GM23338 (cell line): ENCODE results near the gene ERCC1. TPM values are rescaled to one million over a fixed set of nuclear protein-coding genes. Genes with fewer than 3 reads are reported as not detected.
A peak's percentile ranks its signal among the peaks of the same experiment; 100 is the strongest.

Source experiments
- ATAC-seq: fragments of 200-7000 bp; cut with Tn5 transposase; 3 replicates; pipeline ENCODE4 v1.9.1; 2020
- DNase-seq: peaks from one replicate; pipeline ENCODE4 v3.0.0-alpha.2; 2015; ENCODE audit warnings: low spot score
- H2AFZ ChIP-seq: fragments of 200-600 bp; sonication (generic); 2 replicates; pipeline ENCODE4 v1.8.0; 2016; ENCODE audit warnings: antibody characterized with exemption, mild to moderate bottlenecking, moderate library complexity
- H3F3A ChIP-seq: fragments of 200-600 bp; sonication (generic); replicated peaks from 2 replicates; pipeline ENCODE4 v1.8.0; 2017; ENCODE audit warnings: antibody characterized with exemption, mixed run types, low read depth
- H3K27ac ChIP-seq: fragments of 200-600 bp; sonication (generic); 2 replicates; pipeline ENCODE4 v1.6.1; 2016; ENCODE audit warnings: low read depth
- H3K27me3 ChIP-seq: fragments of 200-600 bp; sonication (generic); 2 replicates; pipeline ENCODE4 v1.8.0; 2016; ENCODE audit warnings: mild to moderate bottlenecking, mixed run types, moderate library complexity; ENCODE audit not compliant: insufficient read depth
- H3K36me3 ChIP-seq: fragments of 200-600 bp; sonication (generic); 2 replicates; pipeline ENCODE4 v1.8.0; 2016; ENCODE audit warnings: mild to moderate bottlenecking; ENCODE audit not compliant: insufficient read depth
- H3K4me1 ChIP-seq: fragments of 200-600 bp; sonication (generic); 2 replicates; pipeline ENCODE4 v1.8.0; 2016; ENCODE audit warnings: mild to moderate bottlenecking, moderate library complexity; ENCODE audit not compliant: insufficient read depth
- H3K4me2 ChIP-seq: fragments of 200-600 bp; sonication (generic); 2 replicates; pipeline ENCODE4 v1.7.1; 2017; ENCODE audit warnings: mixed run types
- H3K4me3 ChIP-seq: fragments of 200-600 bp; sonication (generic); 2 replicates; pipeline ENCODE4 v1.6.1; 2016; ENCODE audit warnings: mixed run types
- H3K79me2 ChIP-seq: fragments of 200-600 bp; sonication (generic); replicated peaks from 2 replicates; pipeline ENCODE4 v1.8.0; 2017; ENCODE audit warnings: mild to moderate bottlenecking; ENCODE audit not compliant: insufficient read depth
- H3K9me2 ChIP-seq: fragments of 200-600 bp; sonication (generic); 2 replicates; pipeline ENCODE4 v1.8.0; 2017; ENCODE audit not compliant: insufficient read depth
- H4K20me1 ChIP-seq: fragments of 200-600 bp; sonication (generic); replicated peaks from 2 replicates; pipeline ENCODE4 v1.8.0; 2017; ENCODE audit warnings: mild to moderate bottlenecking; ENCODE audit not compliant: insufficient read depth
- H3K27ac Mint-ChIP-seq: 2 replicates; pipeline ENCODE4 v1.8.0; 2020; ENCODE audit warnings: inconsistent platforms, mild to moderate bottlenecking, moderate library complexity, mixed read lengths
- H3K27me3 Mint-ChIP-seq: 3 replicates; pipeline ENCODE4 v1.8.0; 2022; ENCODE audit warnings: low read depth, mild to moderate bottlenecking, moderate library complexity, mixed read lengths, inconsistent platforms; ENCODE audit not compliant: insufficient read depth, poor library complexity
- H3K36me3 Mint-ChIP-seq: 3 replicates; pipeline ENCODE4 v1.8.0; 2021; ENCODE audit warnings: low read depth, mild to moderate bottlenecking, inconsistent platforms, moderate library complexity, mixed read lengths
- H3K4me1 Mint-ChIP-seq: 3 replicates; pipeline ENCODE4 v1.8.0; 2020; ENCODE audit warnings: mild to moderate bottlenecking, inconsistent platforms, mixed read lengths
- H3K4me3 Mint-ChIP-seq: 3 replicates; pipeline ENCODE4 v1.8.0; 2021; ENCODE audit warnings: moderate library complexity, mild to moderate bottlenecking, inconsistent platforms, mixed read lengths
- H3K9me3 Mint-ChIP-seq: 3 replicates; pipeline ENCODE4 v1.8.0; 2020; ENCODE audit warnings: moderate library complexity, mild to moderate bottlenecking, inconsistent platforms, mixed read lengths
- CREB1 ChIP-seq: fragments of 250-450 bp; sonication (Bioruptor Pico); IDR thresholded peaks from 2 replicates; pipeline ENCODE4 v1.5.0; 2020; ENCODE audit warnings: low read depth, mild to moderate bottlenecking, moderate library complexity
- CTCF ChIP-seq, 2 experiments: fragments of 200-600 bp in 1 of 2; sonication (generic) in 1 of 2; conservative IDR thresholded peaks; 2 replicates each; pipeline versions ENCODE4 v1.5.1 to v1.6.1; 2016 to 2017; ENCODE audit warnings: antibody characterized with exemption in 2 of 2, low read depth in 2 of 2, mild to moderate bottlenecking in 2 of 2, moderate library complexity in 1 of 2
- ETS1 ChIP-seq: IDR thresholded peaks from 2 replicates; pipeline ENCODE4 v1.6.1; 2016; ENCODE audit warnings: antibody characterized with exemption
- EZH2 ChIP-seq: fragments of 200-600 bp; sonication (generic); IDR thresholded peaks from one replicate; pipeline ENCODE4 v1.8.0; 2017; ENCODE audit warnings: antibody characterized with exemption, mild to moderate bottlenecking, low read depth; ENCODE audit not compliant: unreplicated experiment
- EZH2phosphoT487 ChIP-seq: fragments of 200-600 bp; sonication (generic); IDR thresholded peaks from one replicate; pipeline ENCODE4 v1.8.1; 2018; ENCODE audit warnings: antibody characterized with exemption; ENCODE audit not compliant: unreplicated experiment
- JUNB ChIP-seq: IDR thresholded peaks from one replicate; pipeline ENCODE4 v1.6.1; 2016; ENCODE audit warnings: antibody characterized with exemption; ENCODE audit not compliant: unreplicated experiment
- NANOG ChIP-seq: IDR thresholded peaks from 2 replicates; pipeline ENCODE4 v1.6.1; 2016; ENCODE audit warnings: antibody characterized with exemption, borderline replicate concordance
- POLR2AphosphoS5 ChIP-seq: IDR thresholded peaks from 2 replicates; pipeline ENCODE4 v1.6.1; 2016; ENCODE audit warnings: antibody characterized with exemption, low read depth
- REST ChIP-seq: IDR thresholded peaks from one replicate; pipeline ENCODE4 v1.6.1; 2018; ENCODE audit warnings: antibody characterized with exemption; ENCODE audit not compliant: unreplicated experiment
- STAT1 ChIP-seq: IDR thresholded peaks from one replicate; pipeline ENCODE4 v1.6.1; 2016; ENCODE audit warnings: antibody characterized with exemption; ENCODE audit not compliant: unreplicated experiment
- ZNF114 ChIP-seq: fragments of 250-450 bp; sonication (Bioruptor Pico); IDR thresholded peaks from 2 replicates; pipeline ENCODE4 v1.5.0; 2020; ENCODE audit warnings: mild to moderate bottlenecking, moderate library complexity
- ZNF331 ChIP-seq: fragments of 250-450 bp; sonication (Bioruptor Pico); IDR thresholded peaks from 2 replicates; pipeline ENCODE4 v1.5.0; 2020; ENCODE audit warnings: low read depth, mild to moderate bottlenecking, moderate library complexity
- ZNF462 ChIP-seq: fragments of 250-450 bp; sonication (Bioruptor Pico); IDR thresholded peaks from 2 replicates; pipeline ENCODE4 v1.5.0; 2020; ENCODE audit warnings: mild to moderate bottlenecking, moderate library complexity
- polyA plus RNA-seq: library from polyadenylated mRNA; unstranded; fragments of >200 nt; fragmentation: Nextera tagmentation; extraction: Ambion mirVana; gene quantifications from 2 replicates; pipeline ENCODE4 v1.2.1, GENCODE V29; 2016
- total RNA-seq: library from RNA; depleted of rRNA; stranded (reverse); fragments of >200 nt; shearing (Covaris generic); gene quantifications from 2 replicates; pipeline ENCODE4 v1.2.3, GENCODE V29; 2014

Gene ERCC1
- total and polyA plus RNA-seq, 2 experiments from 2014 or later, result 39.0 to 52.3 TPM

GRCh38 chr19:45407091-45407375 lies 16.7 kb downstream of the ERCC1 start:
- DNase-seq, result no peak
- H3K4me1 ChIP-seq, result peaks cover 20% of the 10 kb centered on the region
- ATAC-seq, result no peak
- H3K9me3 Mint-ChIP-seq, result no peaks in the 10 kb centered on the region; the same call in 2 of the 3 replicates
- H3K27ac ChIP-seq, result no peak overlapping the region
- no peak overlapping the region for H3K27ac Mint-ChIP-seq
- H3K36me3 ChIP-seq, result no peaks in the 10 kb centered on the region
- peak overlapping the region; percentile 97 for H3K4me3 Mint-ChIP-seq
- H2AFZ ChIP-seq, result peak overlapping the region; percentile 92; the same call in 1 of the 2 replicates
- peaks cover 26% of the 10 kb centered on the region for H3K4me1 Mint-ChIP-seq
- peaks cover 17% of the 10 kb centered on the region for H3K27me3 ChIP-seq
- H3K27me3 Mint-ChIP-seq, result peaks cover 38% of the 10 kb centered on the region
- H4K20me1 ChIP-seq, result peaks cover 11% of the 10 kb centered on the region; the same call in 1 of the 2 replicates
- peaks cover 13% of the 10 kb centered on the region for H3K79me2 ChIP-seq
- peak overlapping the region; percentile 99 for H3K4me2 ChIP-seq
- peak overlapping the region; percentile 88 for H3K4me3 ChIP-seq
- peaks cover 28% of the 10 kb centered on the region; the same call in 1 of the 2 replicates for H3F3A ChIP-seq
- TF ChIP-seq ZNF462 (CRISPR knock-in tag) (no peak), EZH2 (no peak), JUNB (no peak), ETS1 (no peak), ZNF114 (no peak), POLR2AphosphoS5 (no peak), REST (no peak), EZH2phosphoT487 (no peak), ZNF331 (CRISPR knock-in tag) (no peak), NANOG (no peak), CREB1 (CRISPR knock-in tag) (no peak), CTCF (conservative IDR thresholded peaks at IDR 0.05; ENCODE audit: low read depth in 2 of 2) (no peak), STAT1 (no peak)
- H3K9me2 ChIP-seq, result no peaks in the 10 kb centered on the region
- peaks cover 33% of the 10 kb centered on the region for H3K36me3 Mint-ChIP-seq
